HS-5 (cell line): ENCODE results near the gene PAM16.

Experiments
- DNase-seq: peaks from one replicate; pipeline ENCODE4 v3.0.0-alpha.2; 2012; ENCODE audit warnings: low read depth

Gene PAM16

DNA sequence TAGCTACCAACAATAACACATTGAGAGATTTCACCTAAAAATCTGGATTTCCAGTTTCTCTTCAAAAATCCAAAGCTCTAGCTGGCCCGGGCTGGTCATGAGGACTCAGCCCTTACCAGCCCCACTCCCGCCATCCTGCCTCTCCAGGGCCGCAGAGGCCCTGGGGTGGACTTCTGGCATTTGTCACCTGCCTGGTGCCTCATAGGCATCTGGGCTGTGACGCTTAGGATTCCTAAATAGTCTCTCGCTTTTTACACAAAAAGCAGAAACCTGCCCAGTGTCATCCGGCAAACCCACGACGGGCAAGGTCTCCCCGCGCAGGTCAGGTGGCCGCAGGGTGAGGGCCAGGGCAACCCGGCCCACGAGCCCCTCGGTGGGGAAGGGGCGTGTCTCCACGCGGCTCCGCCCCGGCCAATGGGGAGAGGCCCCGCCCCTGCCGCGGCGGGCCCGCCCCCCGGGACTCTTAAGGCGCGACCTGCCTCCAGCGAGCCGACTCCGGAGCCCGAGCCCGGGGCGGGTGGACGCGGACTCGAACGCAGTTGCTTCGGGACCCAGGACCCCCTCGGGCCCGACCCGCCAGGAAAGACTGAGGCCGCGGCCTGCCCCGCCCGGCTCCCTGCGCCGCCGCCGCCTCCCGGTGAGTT is 20.4 kb upstream of the PAM16 start, which contains the start of gene VASN:
Gene VASN, plus strand, starts transcription at position 492 of the 644 bp plus-strand sequence. CDS start 9,030 bp downstream, outside the sequence.
- DNase-seq, result no peak

GRCh38 chr16:4370570-4371356 is 19.6 kb upstream of the PAM16 start:
- no peak for DNase-seq

GRCh38 chr16:4370151-4370550 is 19.0 kb upstream of the PAM16 start:
- DNase-seq, result no peak

DNA sequence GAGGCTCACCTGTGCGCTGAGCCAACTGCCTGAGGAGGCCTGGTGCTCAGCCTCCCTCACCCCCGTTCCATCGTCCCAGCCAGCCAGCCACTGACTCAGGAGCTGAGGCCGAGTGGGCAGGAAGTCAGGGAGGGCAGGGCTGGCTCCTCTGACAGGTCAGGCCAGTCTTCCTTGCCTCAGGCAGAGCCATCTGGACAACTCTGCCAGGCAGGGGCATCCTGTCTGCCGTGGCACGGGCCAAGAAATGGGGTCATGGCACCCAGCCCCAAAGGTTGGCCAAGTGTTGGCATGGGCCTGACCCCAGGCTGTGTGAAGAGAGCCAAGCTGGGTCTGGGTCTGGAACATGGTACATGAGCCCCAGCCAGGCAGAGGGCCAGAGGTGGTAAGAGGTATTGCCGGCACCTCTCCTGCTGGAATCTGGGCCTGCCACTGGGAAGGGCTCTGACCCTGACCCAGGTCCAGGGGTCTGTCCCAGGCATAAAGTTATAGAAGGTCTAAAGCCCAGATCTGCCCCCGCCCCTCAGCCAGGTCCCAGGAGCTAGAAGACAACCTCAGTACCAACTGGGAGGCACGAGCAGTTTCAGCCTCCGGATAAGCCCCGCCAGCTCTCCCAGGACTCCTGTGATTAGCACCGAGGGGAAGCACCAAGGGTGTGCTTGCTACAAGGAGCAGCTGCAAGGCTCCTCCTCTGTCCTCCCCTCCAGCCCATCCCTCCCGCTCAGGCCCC is 18.0 kb upstream of the PAM16 start:
- DNase-seq, result no peak

DNA sequence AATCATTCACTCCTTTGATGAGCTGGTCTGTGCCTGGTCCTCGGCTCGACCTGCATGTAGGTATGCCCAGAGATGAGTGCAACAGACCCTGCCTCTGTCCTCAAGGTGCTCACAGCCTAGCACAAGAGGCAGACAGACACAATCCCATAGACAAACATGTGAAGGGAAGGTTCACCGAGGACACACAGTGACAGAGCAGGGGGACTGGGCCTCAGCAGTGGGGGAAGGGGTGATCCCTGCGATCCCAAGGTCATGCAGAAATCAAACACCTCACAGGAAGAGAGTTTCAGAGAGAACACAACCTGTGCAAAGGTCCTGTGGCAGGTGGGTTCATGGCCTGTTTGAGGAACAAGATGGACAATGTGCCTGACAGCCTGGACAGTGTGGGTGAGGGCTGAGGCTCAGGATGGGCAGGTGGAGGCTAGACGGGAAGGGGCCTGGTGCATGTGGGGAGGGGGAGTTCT is 16.3 kb upstream of the PAM16 start:
- no peak for DNase-seq

DNA sequence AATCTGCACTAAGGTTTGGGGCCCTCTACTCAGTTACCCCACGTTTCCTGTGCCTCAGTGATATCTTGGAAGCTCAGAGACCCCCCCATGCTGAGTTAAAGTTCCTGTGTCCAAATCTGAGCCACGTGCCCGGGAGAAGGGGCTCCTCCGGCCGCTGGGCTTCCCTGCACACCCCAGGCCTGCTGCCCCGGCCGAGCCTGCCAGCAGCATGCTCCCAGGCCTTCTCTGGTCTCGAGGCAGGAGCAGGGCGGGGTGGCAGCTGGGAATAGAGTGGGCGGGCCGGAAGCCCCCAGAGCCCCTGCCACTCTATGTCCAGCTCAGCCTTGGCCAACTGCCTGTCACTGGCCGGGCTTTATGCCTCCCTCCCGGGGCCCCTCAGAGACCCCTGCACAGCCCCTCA is 14.9 kb upstream of the PAM16 start:
- DNase-seq, result no peak

- no peak for DNase-seq
These were observed 14.5 kb upstream of the PAM16 start for GRCh38 chr16:4365615-4366014.

GRCh38 chr16:4365014-4365406 is 13.9 kb upstream of the PAM16 start:
- no peak for DNase-seq

DNA sequence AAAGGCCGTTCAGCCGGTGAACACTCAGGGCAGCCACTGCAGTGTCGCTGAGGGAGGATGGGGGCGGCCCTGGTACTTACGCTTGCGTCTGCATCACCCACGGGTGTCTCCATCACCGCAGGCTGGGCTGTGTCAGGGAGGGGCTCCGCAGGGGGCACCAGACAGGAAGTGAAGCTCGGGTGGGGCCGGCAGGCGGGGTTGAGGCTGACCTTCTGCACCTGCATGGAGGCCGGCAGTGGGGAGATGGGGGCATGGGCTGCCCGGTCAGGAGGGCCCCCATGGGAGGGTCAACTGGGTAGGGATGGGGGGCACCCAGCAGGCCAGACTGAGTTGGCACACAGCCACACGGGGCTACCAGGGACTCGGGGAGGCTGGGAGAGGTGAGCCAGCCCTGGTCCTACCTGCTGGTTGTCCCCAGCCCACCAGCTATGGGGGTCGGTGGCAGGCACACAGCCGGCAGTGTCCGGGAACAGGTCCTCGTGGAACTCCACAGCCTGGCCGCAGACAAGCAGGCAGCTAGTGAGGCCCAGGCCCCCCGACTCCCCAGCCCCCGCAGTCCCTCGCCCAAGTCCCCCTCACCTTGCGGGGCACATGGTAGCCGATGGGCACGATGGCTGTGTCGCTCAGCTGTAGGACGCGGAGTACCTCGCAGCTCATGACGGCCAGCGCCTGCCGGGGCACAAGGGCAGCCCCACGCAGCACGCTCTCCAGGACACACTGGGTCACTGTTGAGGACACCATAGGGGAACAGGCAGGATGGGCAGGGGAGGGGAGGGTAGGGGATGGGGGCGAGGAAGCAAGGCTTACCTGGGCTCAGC is 13.3 kb upstream of the PAM16 start:
- DNase-seq, result no peak

GRCh38 chr16:4362476-4363135 is 11.5 kb upstream of the PAM16 start:
- no peak for DNase-seq

DNA sequence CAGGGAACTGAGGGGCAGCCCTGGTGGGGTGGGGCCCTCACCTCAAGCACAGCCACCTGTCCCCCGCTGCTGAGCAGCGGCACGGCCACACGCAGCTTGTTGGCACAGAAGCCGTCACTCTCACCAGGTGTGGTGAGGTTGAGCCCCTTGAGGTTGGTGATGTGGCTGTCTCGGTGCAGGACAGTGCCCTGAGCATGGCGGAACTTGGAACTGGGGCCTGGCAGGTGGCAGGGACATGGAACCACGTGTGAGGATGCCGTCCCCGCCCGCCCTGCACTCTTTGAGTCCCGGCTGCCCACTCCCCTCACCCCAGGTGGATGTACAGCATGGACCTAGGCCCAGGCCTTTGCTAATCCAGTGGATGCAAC is 10.8 kb upstream of the PAM16 start:
- DNase-seq, result no peak

GRCh38 chr16:4361033-4361943 is 10.2 kb upstream of the PAM16 start:
- no peak for DNase-seq

DNA sequence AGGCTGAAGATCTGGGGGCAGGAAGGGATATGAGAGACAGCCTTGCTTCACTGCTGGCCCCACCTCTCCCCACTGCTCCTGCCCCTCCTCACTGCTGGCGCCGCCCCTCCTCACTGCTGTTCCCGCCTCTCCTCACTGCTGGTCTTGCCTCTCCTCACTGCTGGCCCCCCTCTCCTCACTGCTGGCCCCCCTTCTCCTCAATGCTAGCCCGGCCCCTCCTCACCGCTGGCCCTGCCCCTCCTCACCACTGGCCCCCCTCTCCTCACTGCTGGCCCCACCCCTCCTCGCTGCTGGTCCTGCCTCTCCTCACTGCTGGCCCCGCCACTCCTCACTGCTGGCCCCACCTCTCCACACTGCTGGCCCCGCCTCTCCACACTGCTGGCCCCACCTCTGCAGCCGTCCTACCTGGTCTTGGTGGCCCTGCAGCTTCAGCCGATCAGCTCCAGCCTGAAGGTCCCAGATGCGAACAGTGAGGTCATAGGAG is 9.5 kb upstream of the PAM16 start:
- no peak for DNase-seq

- DNase-seq, result no peak
These were observed 8.8 kb upstream of the PAM16 start for GRCh38 chr16:4359914-4360313.

- DNase-seq, result no peak
These were observed 7.9 kb upstream of the PAM16 start for GRCh38 chr16:4358831-4359561.

- DNase-seq, result no peak
These were observed 7.1 kb upstream of the PAM16 start for GRCh38 chr16:4358236-4358635.

DNA sequence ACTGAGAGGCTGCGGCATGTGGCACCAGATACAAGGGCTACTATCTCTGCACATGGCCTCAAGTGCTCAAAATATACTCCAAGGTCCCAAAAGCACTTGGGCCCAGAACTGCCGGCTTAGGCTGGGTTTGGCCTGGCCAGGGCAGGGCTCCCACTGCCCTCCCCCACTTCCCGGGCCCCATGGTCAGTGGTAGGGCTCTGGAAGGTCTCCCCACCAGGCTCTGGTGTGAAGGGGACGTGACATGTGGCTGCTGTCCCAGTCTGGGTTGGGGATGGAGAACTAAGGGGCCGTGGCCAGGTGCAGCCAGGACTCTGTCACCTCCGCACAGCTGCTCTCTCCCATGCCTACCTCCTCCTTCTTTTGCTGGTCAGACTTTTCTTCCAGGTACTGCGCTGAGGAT is 5.7 kb upstream of the PAM16 start:
- no peak for DNase-seq

DNA sequence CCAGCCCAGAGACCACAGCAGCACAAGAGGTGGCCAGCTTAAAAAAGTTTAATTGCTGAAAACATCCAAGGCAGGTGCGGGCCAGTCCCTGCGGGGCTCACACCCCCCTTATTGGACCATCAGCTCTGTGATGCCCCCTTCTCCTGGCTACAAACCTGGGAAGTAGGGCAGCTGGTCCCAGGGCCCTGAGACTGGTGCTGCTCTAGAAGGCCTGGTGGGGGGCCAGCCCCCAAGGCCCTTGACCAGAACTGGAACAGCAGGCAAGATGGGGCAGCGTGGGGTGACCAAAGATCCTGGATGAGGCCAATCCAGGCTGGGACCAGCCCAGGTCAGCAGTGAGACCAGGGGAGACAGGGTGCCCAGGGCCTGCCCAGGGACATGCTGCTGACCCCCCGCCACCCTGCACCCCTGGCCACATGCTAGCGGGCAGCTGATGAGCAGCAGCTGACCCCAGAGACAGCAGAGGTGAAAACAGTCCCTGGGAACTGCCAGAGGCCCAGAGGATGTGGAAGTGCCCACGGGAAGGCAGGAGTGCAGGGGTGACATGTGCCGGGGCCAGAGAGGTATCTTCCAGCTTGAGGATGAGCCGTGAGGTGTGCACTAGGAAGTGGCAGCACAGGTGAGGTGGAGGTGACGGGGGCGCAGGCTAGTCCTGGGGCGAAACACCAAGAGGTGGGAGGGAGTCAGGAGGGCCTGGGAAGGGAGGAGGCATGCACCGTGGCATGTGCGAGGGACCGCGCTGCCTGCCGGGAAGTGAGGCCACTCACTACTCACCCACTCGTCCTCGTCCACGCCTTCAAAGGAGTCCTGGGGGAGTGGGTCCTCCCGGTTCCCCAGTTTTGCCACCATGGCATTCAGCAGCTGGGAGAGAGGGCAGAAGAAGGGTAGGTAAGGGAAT is 3.6 kb upstream of the PAM16 start:
- DNase-seq, result no peak

DNA sequence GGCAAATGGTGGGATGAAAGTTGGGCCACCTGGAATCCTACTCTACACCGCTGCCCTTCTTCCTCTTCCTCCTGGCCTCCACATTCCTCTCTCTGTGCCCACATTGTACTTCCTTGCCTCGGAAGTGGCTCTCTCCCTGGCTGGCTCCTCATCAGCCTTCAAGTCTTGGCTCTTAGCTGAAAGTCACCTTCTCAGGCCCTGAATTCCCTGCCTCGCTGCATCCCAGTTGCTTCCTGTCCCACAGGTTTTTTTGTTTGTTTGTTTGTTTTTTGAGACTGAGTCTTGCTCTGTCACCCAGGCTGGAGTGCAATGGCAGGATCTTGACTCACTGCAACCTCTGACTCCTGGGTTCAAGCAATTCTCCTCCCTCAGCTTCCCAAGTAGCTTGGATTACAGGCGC is 2.6 kb upstream of the PAM16 start:
- no peak for DNase-seq
